Stimulated activated CD4-positive, alpha-beta T cell treated with anti-CD3 and anti-CD28 coated beads, Interleukin-1b, Interleukin-23, amount 100 ng/mL, for 1 hour (primary cell): ENCODE results near the gene TBR1.

Experiments
- DNase-seq, 2 donors: peaks; one replicate each; pipeline ENCODE4 v3.0.0-alpha.2; 2020; ENCODE audit warnings: low read depth in 2 of 2

Gene TBR1

GRCh38 chr2:161415987-161416707, at the start of gene TBR1:
TSS of gene TBR1 (plus strand) at chr2:161416297. CDS start at chr2:161416411, 114 bp downstream.
- DNase-seq = no peak

- no peak for DNase-seq
Measured at GRCh38 chr2:161367675-161368074, 48.4 kb upstream of the TBR1 start.

GRCh38 chr2:161369311-161369710, 46.8 kb upstream of the TBR1 start:
- no peak for DNase-seq

GRCh38 chr2:161370981-161371380, 45.1 kb upstream of the TBR1 start:
- DNase-seq = no peak

GRCh38 chr2:161371869-161372268, 44.2 kb upstream of the TBR1 start:
- DNase-seq = no peak

GRCh38 chr2:161373942-161374341, 42.2 kb upstream of the TBR1 start:
- DNase-seq = no peak

GRCh38 chr2:161374446-161374845, 41.7 kb upstream of the TBR1 start:
- DNase-seq = no peak

- DNase-seq = no peak
Measured at GRCh38 chr2:161379740-161380139, 36.4 kb upstream of the TBR1 start.

GRCh38 chr2:161381546-161381945, 34.6 kb upstream of the TBR1 start:
- no peak for DNase-seq

GRCh38 chr2:161382747-161383146, 33.4 kb upstream of the TBR1 start:
- DNase-seq = no peak

- no peak for DNase-seq
Measured at GRCh38 chr2:161384864-161385263, 31.2 kb upstream of the TBR1 start.

GRCh38 chr2:161386228-161386824, 29.8 kb upstream of the TBR1 start:
- no peak for DNase-seq

GRCh38 chr2:161388146-161388779, 27.8 kb upstream of the TBR1 start:
- DNase-seq = no peak

GRCh38 chr2:161391737-161392506, 24.2 kb upstream of the TBR1 start:
- DNase-seq = no peak

- no peak for DNase-seq
Measured at GRCh38 chr2:161400076-161400475, 16.0 kb upstream of the TBR1 start.

- no peak for DNase-seq
Measured at GRCh38 chr2:161402297-161402696, 13.8 kb upstream of the TBR1 start.

- DNase-seq = no peak
Measured at GRCh38 chr2:161406316-161406715, 9.8 kb upstream of the TBR1 start.

- DNase-seq = no peak
Measured at GRCh38 chr2:161407597-161407996, 8.5 kb upstream of the TBR1 start.

- DNase-seq = no peak
Measured at GRCh38 chr2:161409308-161409907, 6.7 kb upstream of the TBR1 start.

GRCh38 chr2:161412346-161412745, 3.8 kb upstream of the TBR1 start:
- no peak for DNase-seq

- no peak for DNase-seq
Measured at GRCh38 chr2:161414042-161415033, 1.8 kb upstream of the TBR1 start.
